Inferior parietal cortex (tissue), 1 donor: ENCODE results near the gene LRBA.

Experiments
- DNase-seq: peaks from one replicate; pipeline ENCODE4 v3.0.0-alpha.2; 2016; ENCODE audit errors: extremely low spot score

The LRBA gene

GRCh38 chr4:150289198-150289597 lies 725.9 kb downstream of the LRBA start:
- DNase-seq: no peak

GRCh38 chr4:150286656-150287055 lies 728.4 kb downstream of the LRBA start:
- no peak for DNase-seq

GRCh38 chr4:150283689-150284088 lies 731.4 kb downstream of the LRBA start:
- no peak for DNase-seq

GRCh38 chr4:150280975-150281374 lies 734.1 kb downstream of the LRBA start:
- DNase-seq: no peak

- no peak for DNase-seq
Observed at GRCh38 chr4:150280081-150280895, 734.8 kb downstream of the LRBA start.

- DNase-seq: no peak
Observed at GRCh38 chr4:150278206-150278605, 736.9 kb downstream of the LRBA start.

- DNase-seq: no peak
Observed at GRCh38 chr4:150268444-150268843, 746.6 kb downstream of the LRBA start.

- DNase-seq: no peak
Observed at GRCh38 chr4:150265806-150266205, 749.3 kb downstream of the LRBA start.

- no peak for DNase-seq
Observed at GRCh38 chr4:150264595-150265161, 750.4 kb downstream of the LRBA start.

GRCh38 chr4:150262611-150263010 lies 752.5 kb downstream of the LRBA start:
- no peak for DNase-seq

GRCh38 chr4:150261571-150261970 lies 753.5 kb downstream of the LRBA start:
- no peak for DNase-seq

GRCh38 chr4:150259861-150260567 lies 755.1 kb downstream of the LRBA start:
- DNase-seq: no peak

GRCh38 chr4:150258569-150258968 lies 756.5 kb downstream of the LRBA start:
- no peak for DNase-seq

- no peak for DNase-seq
Observed at GRCh38 chr4:150256841-150257730, 758.0 kb downstream of the LRBA start.

GRCh38 chr4:150256225-150256620 lies 758.9 kb downstream of the LRBA start:
- DNase-seq: no peak

- DNase-seq: no peak
Observed at GRCh38 chr4:150255610-150256224, 759.4 kb downstream of the LRBA start.

- no peak for DNase-seq
Observed at GRCh38 chr4:150253965-150254630, 761.0 kb downstream of the LRBA start.

- DNase-seq: no peak
Observed at GRCh38 chr4:150253416-150253815, 761.7 kb downstream of the LRBA start.

GRCh38 chr4:150252741-150253140 lies 762.3 kb downstream of the LRBA start:
- DNase-seq: no peak

- DNase-seq: no peak
Observed at GRCh38 chr4:150252306-150252705, 762.8 kb downstream of the LRBA start.

- no peak for DNase-seq
Observed at GRCh38 chr4:150251752-150252190, 763.3 kb downstream of the LRBA start.
